GM19193 (cell line): ENCODE data around the gene ULK1.
A peak's percentile ranks its signal among the peaks of the same experiment; 100 is the strongest.

Experiments
- POLR2A ChIP-seq: IDR thresholded peaks from 4 replicates; pipeline ENCODE4 v1.6.1; 2011; ENCODE audit not compliant: insufficient read depth, insufficient read length; ENCODE audit errors: extremely low read depth

The ULK1 gene

GRCh38 chr12:131894313-131894860 lies at the start of gene ULK1:
Gene ULK1 (plus strand): TSS chr12:131894622. CDS start chr12:131895002, 380 bp downstream.
- peak; percentile 90 for TF ChIP-seq POLR2A

GRCh38 chr12:131844656-131845055 lies 49.8 kb upstream of the ULK1 start:
- no peak for TF ChIP-seq POLR2A

GRCh38 chr12:131845121-131845520 lies 49.3 kb upstream of the ULK1 start:
- no peak for TF ChIP-seq POLR2A

GRCh38 chr12:131847456-131847855 lies 47.0 kb upstream of the ULK1 start:
- TF ChIP-seq POLR2A, result no peak

- no peak for TF ChIP-seq POLR2A
Observed at GRCh38 chr12:131848753-131849152, 45.7 kb upstream of the ULK1 start.

- no peak for TF ChIP-seq POLR2A
Observed at GRCh38 chr12:131849700-131850553, 44.5 kb upstream of the ULK1 start.

- TF ChIP-seq POLR2A, result no peak
Observed at GRCh38 chr12:131850856-131851559, 43.4 kb upstream of the ULK1 start.

- TF ChIP-seq POLR2A, result no peak
Observed at GRCh38 chr12:131851741-131852550, 42.5 kb upstream of the ULK1 start.

GRCh38 chr12:131852551-131853299 lies 41.7 kb upstream of the ULK1 start:
- no peak for TF ChIP-seq POLR2A

- TF ChIP-seq POLR2A, result no peak
Observed at GRCh38 chr12:131853832-131854797, 40.3 kb upstream of the ULK1 start.

- TF ChIP-seq POLR2A, result no peak
Observed at GRCh38 chr12:131854861-131855476, 39.5 kb upstream of the ULK1 start.

- no peak for TF ChIP-seq POLR2A
Observed at GRCh38 chr12:131855521-131856142, 38.8 kb upstream of the ULK1 start.

- no peak for TF ChIP-seq POLR2A
Observed at GRCh38 chr12:131856366-131857097, 37.9 kb upstream of the ULK1 start.
